Measurements from ENCODE around the gene TREX2. TPM values are rescaled to one million over a fixed set of nuclear protein-coding genes. Genes with fewer than 3 reads are reported as not detected.

The TREX2 gene
- polyA plus RNA-seq, 1 donor (not counting 4 experiments of a cell fraction or from before 2014, with no cell fraction given), result 0.31 TPM

GRCh38 chrX:153423652-153424051, 22.2 kb downstream of the TREX2 start:
- Histone ChIP-seq H4K20me1 (ENCODE audit: control insufficient read depth, extremely low read depth, insufficient read depth, low read length) (no peaks in the 10 kb centered on the region), H3K79me2 (ENCODE audit: control insufficient read depth, insufficient read depth, low read length) (no peaks in the 10 kb centered on the region), H2AFZ (ENCODE audit: control insufficient read depth, low read length) (no peak overlapping the region), H3K27me3 (ENCODE audit: control insufficient read depth, extremely low read depth, insufficient read depth, low read length) (no peaks in the 10 kb centered on the region), H3K4me2 (ENCODE audit: control insufficient read depth, extremely low read depth, insufficient read depth, low read depth, low read length) (no peak overlapping the region), H3K4me3 (ENCODE audit: control insufficient read depth in 2 of 3, extremely low read depth in 1 of 3, insufficient read depth in 2 of 3, low read depth in 1 of 3, low read length in 3 of 3) (no peak overlapping the region), H3K27ac (ENCODE audit: control insufficient read depth, insufficient read depth, low read length) (no peak overlapping the region), H3K9me1 (ENCODE audit: control insufficient read depth, extremely low read depth, insufficient read depth, low read length) (no peaks in the 10 kb centered on the region), H3K36me3 (ENCODE audit: control insufficient read depth in 2 of 2, extremely low read depth in 1 of 2, insufficient read depth in 2 of 2, low read length in 2 of 2) (no peaks in the 10 kb centered on the region), H3K9me3 (ENCODE audit: control insufficient read depth, low read depth, low read length) (peaks cover 2% of the 10 kb centered on the region), H3K4me1 (ENCODE audit: control insufficient read depth, extremely low read depth, insufficient read depth, low read length) (no peaks in the 10 kb centered on the region), H3K9ac (ENCODE audit: control insufficient read depth, extremely low read depth, insufficient read depth, low read length) (no peak overlapping the region)
- FAIRE-seq (no peak), DNase-seq (ENCODE audit: low read depth, low spot score) (no peak)
- TF ChIP-seq EZH2 (IDR thresholded peaks at IDR 0.05; ENCODE audit: low read length) (no peak), CTCF (optimal IDR thresholded peaks at IDR 0.05 in 1 of 3, IDR thresholded peaks at IDR 0.05 in 1 of 3, conservative IDR thresholded peaks at IDR 0.05 in 1 of 3; ENCODE audit: extremely low read depth in 1 of 3, insufficient read depth in 2 of 3, low read length in 3 of 3) (no peak)
- dilution Hi-C loops (cut with MboI; ENCODE audit: extremely low pct_ligation_motif_present, low sequenced_read_pairs), result no loop called here

GRCh38 chrX:153421856-153422255, 24.0 kb downstream of the TREX2 start:
- dilution Hi-C loops (cut with MboI; ENCODE audit: extremely low pct_ligation_motif_present, low sequenced_read_pairs), result no loop called here
- no peaks in the 10 kb centered on the region for H3K27me3 ChIP-seq (ENCODE audit: control insufficient read depth, extremely low read depth, insufficient read depth, low read length)
- FAIRE-seq (no peak), DNase-seq (ENCODE audit: low read depth, low spot score) (no peak)
- H3K36me3 ChIP-seq (ENCODE audit: control insufficient read depth in 2 of 2, extremely low read depth in 1 of 2, insufficient read depth in 2 of 2, low read length in 2 of 2), result no peaks in the 10 kb centered on the region
- no peak overlapping the region for H3K4me2 ChIP-seq (ENCODE audit: control insufficient read depth, extremely low read depth, insufficient read depth, low read depth, low read length)
- TF ChIP-seq CTCF (optimal IDR thresholded peaks at IDR 0.05 in 1 of 3, IDR thresholded peaks at IDR 0.05 in 1 of 3, conservative IDR thresholded peaks at IDR 0.05 in 1 of 3; ENCODE audit: extremely low read depth in 1 of 3, insufficient read depth in 2 of 3, low read length in 3 of 3) (no peak), EZH2 (IDR thresholded peaks at IDR 0.05; ENCODE audit: low read length) (no peak)
- H3K9ac ChIP-seq (ENCODE audit: control insufficient read depth, extremely low read depth, insufficient read depth, low read length), result no peak overlapping the region
- no peak overlapping the region for H3K4me3 ChIP-seq (ENCODE audit: control insufficient read depth in 2 of 3, extremely low read depth in 1 of 3, insufficient read depth in 2 of 3, low read depth in 1 of 3, low read length in 3 of 3)
- no peak overlapping the region for H2AFZ ChIP-seq (ENCODE audit: control insufficient read depth, low read length)
- peaks cover 2% of the 10 kb centered on the region for H3K9me3 ChIP-seq (ENCODE audit: control insufficient read depth, low read depth, low read length)
- H3K79me2 ChIP-seq (ENCODE audit: control insufficient read depth, insufficient read depth, low read length), result no peaks in the 10 kb centered on the region
- no peaks in the 10 kb centered on the region for H3K4me1 ChIP-seq (ENCODE audit: control insufficient read depth, extremely low read depth, insufficient read depth, low read length)
- no peak overlapping the region for H3K27ac ChIP-seq (ENCODE audit: control insufficient read depth, insufficient read depth, low read length)
- no peaks in the 10 kb centered on the region for H4K20me1 ChIP-seq (ENCODE audit: control insufficient read depth, extremely low read depth, insufficient read depth, low read length)
- H3K9me1 ChIP-seq (ENCODE audit: control insufficient read depth, extremely low read depth, insufficient read depth, low read length), result no peaks in the 10 kb centered on the region
